Astrocyte (in vitro differentiated cells and primary cell): ENCODE results near the gene GREB1. TPM values are rescaled to one million over a fixed set of nuclear protein-coding genes. Genes with fewer than 3 reads are reported as not detected.

Source experiments
- DNase-seq: peaks from one replicate; pipeline ENCODE4 v3.0.0-alpha.2; 2010; ENCODE audit warnings: low read depth
- FAIRE-seq: peaks from 2 replicates; lab custom pipeline; 2011; peaks lifted over from hg19 to GRCh38; lab: Jason Lieb, UNC
- H2AFZ ChIP-seq: 2 replicates; pipeline ENCODE4 v1.6.0; 2012; ENCODE audit warnings: low read depth, low read length, inconsistent platforms
- H3K27ac ChIP-seq: 2 replicates; pipeline ENCODE4 v1.5.1; 2011; ENCODE audit warnings: low read depth, low read length, inconsistent platforms
- H3K27me3 ChIP-seq: 2 replicates; pipeline ENCODE4 v1.6.0; 2011; ENCODE audit warnings: low read length, inconsistent platforms; ENCODE audit not compliant: insufficient read depth
- H3K36me3 ChIP-seq: 2 replicates; pipeline ENCODE4 v1.5.1; 2011; ENCODE audit warnings: low read length, inconsistent platforms; ENCODE audit not compliant: insufficient read depth
- H3K4me1 ChIP-seq: 2 replicates; pipeline ENCODE4 v1.5.1; 2011; ENCODE audit warnings: low read length, inconsistent platforms; ENCODE audit not compliant: insufficient read depth
- H3K4me2 ChIP-seq: 2 replicates; pipeline ENCODE4 v1.6.0; 2012; ENCODE audit warnings: low read length, inconsistent platforms
- H3K4me3 ChIP-seq: 2 replicates; pipeline ENCODE4 v1.5.1; 2011; ENCODE audit warnings: low read depth, mild to moderate bottlenecking, low read length, inconsistent platforms; ENCODE audit not compliant: insufficient read depth
- H3K79me2 ChIP-seq: 2 replicates; pipeline ENCODE4 v1.6.0; 2012; ENCODE audit warnings: mild to moderate bottlenecking, low read length, inconsistent platforms; ENCODE audit not compliant: insufficient read depth
- H3K9ac ChIP-seq: 2 replicates; pipeline ENCODE4 v1.6.0; 2012; ENCODE audit warnings: mild to moderate bottlenecking, low read length, inconsistent platforms
- H3K9me3 ChIP-seq: 2 replicates; pipeline ENCODE4 v1.5.1; 2012; ENCODE audit warnings: low read depth, mild to moderate bottlenecking, low read length, inconsistent platforms; ENCODE audit not compliant: insufficient read depth
- H4K20me1 ChIP-seq: 2 replicates; pipeline ENCODE4 v1.6.0; 2012; ENCODE audit warnings: low read length, inconsistent platforms; ENCODE audit not compliant: insufficient read depth
- H3K27ac Mint-ChIP-seq: one replicate; pipeline ENCODE4 v1.8.0; 2021; ENCODE audit warnings: mild to moderate bottlenecking, mixed read lengths; ENCODE audit not compliant: unreplicated experiment
- H3K27me3 Mint-ChIP-seq: one replicate; pipeline ENCODE4 v1.8.0; 2021; ENCODE audit warnings: low read depth, mixed read lengths; ENCODE audit not compliant: unreplicated experiment
- H3K36me3 Mint-ChIP-seq: one replicate; pipeline ENCODE4 v1.8.0; 2021; ENCODE audit warnings: low read depth, mixed read lengths; ENCODE audit not compliant: unreplicated experiment
- H3K4me1 Mint-ChIP-seq: one replicate; pipeline ENCODE4 v1.8.0; 2021; ENCODE audit warnings: low read depth, mixed read lengths; ENCODE audit not compliant: unreplicated experiment
- H3K4me3 Mint-ChIP-seq: one replicate; pipeline ENCODE4 v1.8.0; 2021; ENCODE audit warnings: mild to moderate bottlenecking, moderate library complexity, mixed read lengths; ENCODE audit not compliant: unreplicated experiment
- H3K9me3 Mint-ChIP-seq: one replicate; pipeline ENCODE4 v1.8.0; 2021; ENCODE audit warnings: mild to moderate bottlenecking, mixed read lengths; ENCODE audit not compliant: unreplicated experiment
- EZH2 ChIP-seq: IDR thresholded peaks from 2 replicates; pipeline ENCODE4 v1.6.1; 2012; ENCODE audit warnings: mild to moderate bottlenecking, low read length, inconsistent platforms; ENCODE audit not compliant: insufficient read depth
- total RNA-seq: library from RNA; stranded (reverse); gene quantifications from 2 replicates; pipeline ENCODE4 v1.2.1, GENCODE V29; 2021
- TF ChIP-seq, protein P1 (sequence below): IDR thresholded peaks from 2 replicates; pipeline ENCODE4 v1.5.1; 2011; ENCODE audit warnings: low read depth, mild to moderate bottlenecking, inconsistent platforms, low read length, moderate library complexity; ENCODE audit not compliant: insufficient read depth

The GREB1 gene
- total RNA-seq, 1 donor from 2014 or later: 14.5 TPM

DNA sequence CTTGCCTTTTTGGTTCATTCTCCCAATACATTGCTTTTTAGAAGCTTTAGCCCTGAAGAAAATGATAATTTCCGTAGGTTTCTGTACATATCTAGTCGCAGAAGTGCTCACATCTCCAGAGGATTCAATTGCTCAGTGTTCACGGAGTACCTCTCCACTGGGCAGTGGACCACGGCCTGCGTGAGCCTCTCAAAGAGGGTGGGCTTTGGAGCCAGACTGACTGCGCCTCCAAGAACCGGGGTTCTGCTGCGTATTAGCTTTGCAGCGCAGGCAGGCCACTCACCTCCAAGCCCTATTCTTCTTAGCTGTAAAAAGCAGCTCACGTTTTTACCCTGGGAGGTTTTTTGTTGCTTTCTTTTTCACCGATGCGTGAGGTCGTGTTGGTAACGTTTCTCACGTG is 100.7 kb downstream of the GREB1 start:
- no peaks in the 10 kb centered on the region for H4K20me1 ChIP-seq
- H3K4me1 ChIP-seq: no peaks in the 10 kb centered on the region
- no peak for FAIRE-seq
- no peak overlapping the region for H3K4me2 ChIP-seq
- H3K27me3 ChIP-seq: peaks cover 2% of the 10 kb centered on the region
- no peaks in the 10 kb centered on the region for H3K9me3 Mint-ChIP-seq
- H3K4me3 ChIP-seq: no peak overlapping the region
- H2AFZ ChIP-seq: no peak overlapping the region
- no peak overlapping the region for H3K27ac ChIP-seq
- no peak overlapping the region for H3K27ac Mint-ChIP-seq
- H3K36me3 ChIP-seq: no peaks in the 10 kb centered on the region
- peaks cover 16% of the 10 kb centered on the region for H3K36me3 Mint-ChIP-seq
- H3K4me3 Mint-ChIP-seq: no peak overlapping the region
- H3K4me1 Mint-ChIP-seq: no peaks in the 10 kb centered on the region
- no peaks in the 10 kb centered on the region for H3K79me2 ChIP-seq
- no peak for TF ChIP-seq EZH2
- TF ChIP-seq, protein P1, sequence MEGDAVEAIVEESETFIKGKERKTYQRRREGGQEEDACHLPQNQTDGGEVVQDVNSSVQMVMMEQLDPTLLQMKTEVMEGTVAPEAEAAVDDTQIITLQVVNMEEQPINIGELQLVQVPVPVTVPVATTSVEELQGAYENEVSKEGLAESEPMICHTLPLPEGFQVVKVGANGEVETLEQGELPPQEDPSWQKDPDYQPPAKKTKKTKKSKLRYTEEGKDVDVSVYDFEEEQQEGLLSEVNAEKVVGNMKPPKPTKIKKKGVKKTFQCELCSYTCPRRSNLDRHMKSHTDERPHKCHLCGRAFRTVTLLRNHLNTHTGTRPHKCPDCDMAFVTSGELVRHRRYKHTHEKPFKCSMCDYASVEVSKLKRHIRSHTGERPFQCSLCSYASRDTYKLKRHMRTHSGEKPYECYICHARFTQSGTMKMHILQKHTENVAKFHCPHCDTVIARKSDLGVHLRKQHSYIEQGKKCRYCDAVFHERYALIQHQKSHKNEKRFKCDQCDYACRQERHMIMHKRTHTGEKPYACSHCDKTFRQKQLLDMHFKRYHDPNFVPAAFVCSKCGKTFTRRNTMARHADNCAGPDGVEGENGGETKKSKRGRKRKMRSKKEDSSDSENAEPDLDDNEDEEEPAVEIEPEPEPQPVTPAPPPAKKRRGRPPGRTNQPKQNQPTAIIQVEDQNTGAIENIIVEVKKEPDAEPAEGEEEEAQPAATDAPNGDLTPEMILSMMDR: no peak
- DNase-seq: no peak
- H3K9ac ChIP-seq: no peak overlapping the region
- no peaks in the 10 kb centered on the region for H3K9me3 ChIP-seq
- peaks cover 2% of the 10 kb centered on the region for H3K27me3 Mint-ChIP-seq

DNA sequence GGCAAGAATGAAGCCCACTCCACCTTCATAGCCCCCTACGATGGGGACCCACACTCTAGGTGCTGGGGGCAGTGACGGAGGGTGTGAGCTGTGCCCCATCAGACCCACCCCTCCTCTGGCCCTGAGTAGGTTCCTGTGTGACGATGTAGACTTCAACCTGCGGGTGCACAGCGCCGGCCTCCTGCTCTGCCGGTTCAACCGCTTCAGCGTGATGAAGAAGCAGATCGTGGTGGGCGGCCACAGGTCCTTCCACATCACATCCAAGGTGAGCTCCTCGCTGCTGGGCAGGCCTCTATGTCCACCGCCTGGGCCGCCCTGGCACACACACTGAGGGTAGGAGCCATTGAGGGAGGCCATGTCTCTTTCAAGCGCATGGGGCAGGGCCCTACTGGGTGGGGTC is 101.3 kb downstream of the GREB1 start:
- Histone ChIP-seq H2AFZ (no peak overlapping the region), H3K4me1 (no peaks in the 10 kb centered on the region), H3K79me2 (no peaks in the 10 kb centered on the region), H3K4me2 (no peak overlapping the region), H3K9me3 (no peaks in the 10 kb centered on the region), H3K27me3 (peaks cover 2% of the 10 kb centered on the region), H3K4me3 (no peak overlapping the region), H3K27ac (no peak overlapping the region), H4K20me1 (no peaks in the 10 kb centered on the region), H3K9ac (no peak overlapping the region), H3K36me3 (no peaks in the 10 kb centered on the region)
- no peak overlapping the region for H3K27ac Mint-ChIP-seq
- H3K4me1 Mint-ChIP-seq: no peaks in the 10 kb centered on the region
- H3K36me3 Mint-ChIP-seq: peaks cover 14% of the 10 kb centered on the region
- no peak for DNase-seq
- no peak overlapping the region for H3K4me3 Mint-ChIP-seq
- no peaks in the 10 kb centered on the region for H3K9me3 Mint-ChIP-seq
- no peak for TF ChIP-seq EZH2
- TF ChIP-seq, protein P1: no peak
- peaks cover 2% of the 10 kb centered on the region for H3K27me3 Mint-ChIP-seq
- no peak for FAIRE-seq

DNA sequence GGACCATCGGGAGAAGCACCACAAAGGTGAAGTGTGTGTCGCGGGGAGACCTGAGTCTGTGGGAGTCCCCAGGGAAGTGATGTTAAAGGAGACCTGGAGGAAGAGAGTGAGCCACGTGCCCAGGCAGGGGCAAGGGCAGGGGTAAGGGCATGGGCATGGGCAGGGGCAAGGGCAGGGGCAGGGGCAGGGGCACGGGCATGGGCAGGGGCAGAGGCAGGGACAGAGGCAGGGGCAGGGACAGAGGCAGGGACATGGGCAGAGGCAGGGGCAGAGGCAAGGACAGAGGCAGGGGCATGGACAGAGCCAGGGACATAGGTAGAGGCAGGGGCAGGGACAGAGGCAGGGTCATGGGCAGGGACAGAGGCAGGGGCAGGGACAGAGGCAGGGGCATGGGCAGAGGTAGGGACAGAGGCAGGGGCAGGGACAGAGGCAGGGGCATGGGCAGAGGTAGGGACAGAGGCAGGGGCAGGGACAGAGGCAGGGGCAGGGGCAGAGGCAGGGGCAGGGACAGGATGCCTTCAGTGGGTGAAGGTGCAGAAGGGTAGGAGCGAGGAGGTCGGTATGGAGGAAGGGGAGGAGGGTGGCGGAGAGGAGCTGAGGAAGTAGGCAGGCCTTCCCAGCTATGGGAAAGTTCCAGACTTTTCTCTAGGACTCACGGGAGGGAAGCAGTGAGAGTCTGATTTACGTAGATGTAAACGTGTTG is 102.9 kb downstream of the GREB1 start:
- no peak overlapping the region for H3K4me2 ChIP-seq
- H4K20me1 ChIP-seq: no peaks in the 10 kb centered on the region
- FAIRE-seq (no peak), DNase-seq (no peak)
- no peaks in the 10 kb centered on the region for H3K4me1 Mint-ChIP-seq
- no peak overlapping the region for H3K4me3 Mint-ChIP-seq
- no peak overlapping the region for H2AFZ ChIP-seq
- no peaks in the 10 kb centered on the region for H3K4me1 ChIP-seq
- H3K9me3 ChIP-seq: no peaks in the 10 kb centered on the region
- TF ChIP-seq, protein P1: no peak
- TF ChIP-seq EZH2: no peak
- no peaks in the 10 kb centered on the region for H3K79me2 ChIP-seq
- no peaks in the 10 kb centered on the region for H3K9me3 Mint-ChIP-seq
- H3K27ac Mint-ChIP-seq: no peak overlapping the region
- peaks cover 10% of the 10 kb centered on the region for H3K36me3 Mint-ChIP-seq
- H3K9ac ChIP-seq: no peak overlapping the region
- H3K36me3 ChIP-seq: no peaks in the 10 kb centered on the region
- peaks cover 2% of the 10 kb centered on the region for H3K27me3 ChIP-seq
- peaks cover 2% of the 10 kb centered on the region for H3K27me3 Mint-ChIP-seq
- H3K27ac ChIP-seq: no peak overlapping the region
- H3K4me3 ChIP-seq: no peak overlapping the region
